Caco-2 (cell line): ENCODE data around the gene MGMT. TPM values are rescaled to one million over a fixed set of nuclear protein-coding genes. Genes with fewer than 3 reads are reported as not detected.

Experiments used
- BruUV-seq: library from RNA; stranded (reverse); fragments of 400-500 nt; replicated peaks from 2 replicates; lab custom pipeline; 2021; lab: Mats Ljungman, UMichigan
- CTCF ChIA-PET: fragments of 300-600 bp; sonication (Branson Sonifier 250); formaldehyde crosslinking; loops from one replicate; lab custom pipeline; 2022; ENCODE audit warnings: antibody characterized with exemption; lab: Charles Lee
- POLR2A ChIA-PET: fragments of 300-600 bp; sonication (Branson Sonifier 250); formaldehyde crosslinking; loops from one replicate; lab custom pipeline; 2022; ENCODE audit warnings: antibody characterized with exemption; lab: Charles Lee
- DNase-seq, 2 experiments: peaks; one replicate each; pipeline versions ENCODE4 v3.0.0 to v3.0.0-alpha.2; 2020 to 2022
- H3K27me3 ChIP-seq: replicated peaks from 2 replicates; pipeline ENCODE4 v1.6.0; 2011; ENCODE audit warnings: low read length; ENCODE audit not compliant: control insufficient read depth, insufficient read depth
- H3K36me3 ChIP-seq: 2 replicates; pipeline ENCODE4 v1.5.1; 2011; ENCODE audit warnings: low read length; ENCODE audit not compliant: control insufficient read depth, insufficient read depth
- H3K4me1 ChIP-seq: fragments of 250-450 bp; sonication (Bioruptor Pico); 2 replicates; pipeline ENCODE4 v1.5.1; 2020; ENCODE audit warnings: mild to moderate bottlenecking
- H3K4me3 ChIP-seq: 2 replicates; pipeline ENCODE4 v1.5.1; 2011; ENCODE audit warnings: low read depth, mild to moderate bottlenecking, control low read depth, low read length
- H3K9me3 ChIP-seq: fragments of 250-450 bp; sonication (Bioruptor Pico); 2 replicates; pipeline ENCODE4 v1.5.1; 2020; ENCODE audit warnings: mild to moderate bottlenecking, moderate library complexity
- H3K27ac Mint-ChIP-seq: one replicate; pipeline ENCODE4 v1.8.0; 2022; ENCODE audit warnings: mixed read lengths; ENCODE audit not compliant: unreplicated experiment
- H3K27me3 Mint-ChIP-seq: one replicate; pipeline ENCODE4 v1.8.0; 2022; ENCODE audit warnings: mixed read lengths; ENCODE audit not compliant: insufficient read depth, unreplicated experiment
- H3K36me3 Mint-ChIP-seq: one replicate; pipeline ENCODE4 v1.8.0; 2022; ENCODE audit warnings: mild to moderate bottlenecking, mixed read lengths; ENCODE audit not compliant: insufficient read depth, unreplicated experiment
- H3K4me1 Mint-ChIP-seq: one replicate; pipeline ENCODE4 v1.8.0; 2022; ENCODE audit warnings: low read depth, mixed read lengths; ENCODE audit not compliant: unreplicated experiment
- H3K4me3 Mint-ChIP-seq: one replicate; pipeline ENCODE4 v1.8.0; 2022; ENCODE audit warnings: mild to moderate bottlenecking, moderate library complexity, mixed read lengths; ENCODE audit not compliant: unreplicated experiment
- H3K9me3 Mint-ChIP-seq: one replicate; pipeline ENCODE4 v1.8.0; 2022; ENCODE audit warnings: mixed read lengths; ENCODE audit not compliant: unreplicated experiment
- CTCF ChIP-seq, 2 experiments: fragments of 200-600 bp in 1 of 2; IDR thresholded peaks; 1 replicate in 1 of 2; 2 replicates in 1 of 2; pipeline versions ENCODE4 v1.5.1 to v1.8.0; 2011 to 2022; ENCODE audit warnings: antibody characterized with exemption in 1 of 2, control low read depth in 1 of 2, inconsistent platforms in 1 of 2, low read depth in 1 of 2, low read length in 1 of 2, mild to moderate bottlenecking in 1 of 2, moderate library complexity in 1 of 2; ENCODE audit not compliant: insufficient read depth in 1 of 2, severe bottlenecking in 1 of 2, unreplicated experiment in 1 of 2
- intact Hi-C: fragments of 100-400 bp; cut with micrococcal nuclease; formaldehyde crosslinking; loops from one replicate; pipeline ENCODE4 v1.10.0; 2022; ENCODE audit not compliant: unreplicated experiment
- total RNA-seq: library from RNA; stranded (reverse); gene quantifications from 2 replicates; pipeline ENCODE4 v1.2.3, GENCODE V29; 2022

Gene MGMT
- total RNA-seq, 1 experiment from 2014 or later = 57.0 TPM

DNA sequence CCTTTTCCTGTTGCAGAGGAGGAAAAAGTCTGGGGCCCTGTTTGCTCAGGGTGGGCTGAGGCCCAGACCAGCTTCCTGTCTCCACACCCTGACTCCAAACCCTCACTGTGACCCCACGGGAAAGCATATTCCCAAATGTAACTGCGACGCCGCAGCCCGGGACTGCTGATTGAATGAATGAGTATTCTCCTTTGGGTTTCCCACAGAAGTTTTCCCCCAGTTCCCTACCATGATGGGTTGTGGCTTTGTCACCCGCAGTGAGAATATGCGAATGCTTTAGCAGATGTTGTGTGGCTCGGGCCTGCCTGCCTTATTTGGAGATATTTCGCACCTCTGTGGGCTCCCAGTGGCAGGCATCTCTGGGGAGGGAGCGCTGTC, 50.6 kb downstream of the MGMT start:
- H3K36me3 ChIP-seq = no peaks in the 10 kb centered on the region; the same call in 1 of the 2 replicates
- BruUV-seq = no TSS peak
- peaks cover 6% of the 10 kb centered on the region for H3K9me3 ChIP-seq
- H3K27ac Mint-ChIP-seq = no peak overlapping the region
- H3K9me3 Mint-ChIP-seq = no peaks in the 10 kb centered on the region
- intact Hi-C loops = no loop called here
- no peaks in the 10 kb centered on the region for H3K27me3 Mint-ChIP-seq
- H3K36me3 Mint-ChIP-seq = peaks cover 33% of the 10 kb centered on the region
- no peak for TF ChIP-seq CTCF (IDR thresholded peaks at IDR 0.05; ENCODE audit: insufficient read depth in 1 of 2, low read depth in 1 of 2, low read length in 1 of 2, severe bottlenecking in 1 of 2, unreplicated experiment in 1 of 2)
- POLR2A ChIA-PET = no interaction called here
- peaks cover 6% of the 10 kb centered on the region for H3K4me1 Mint-ChIP-seq
- peaks cover 13% of the 10 kb centered on the region for H3K4me1 ChIP-seq
- DNase-seq = no peak
- CTCF ChIA-PET = no interaction called here
- H3K27me3 ChIP-seq = no peaks in the 10 kb centered on the region
- H3K4me3 Mint-ChIP-seq = no peak overlapping the region
- no peak overlapping the region for H3K4me3 ChIP-seq

GRCh38 chr10:129518793-129519192, 51.8 kb downstream of the MGMT start:
- peaks cover 6% of the 10 kb centered on the region for H3K9me3 ChIP-seq
- POLR2A ChIA-PET = no interaction called here

DNA sequence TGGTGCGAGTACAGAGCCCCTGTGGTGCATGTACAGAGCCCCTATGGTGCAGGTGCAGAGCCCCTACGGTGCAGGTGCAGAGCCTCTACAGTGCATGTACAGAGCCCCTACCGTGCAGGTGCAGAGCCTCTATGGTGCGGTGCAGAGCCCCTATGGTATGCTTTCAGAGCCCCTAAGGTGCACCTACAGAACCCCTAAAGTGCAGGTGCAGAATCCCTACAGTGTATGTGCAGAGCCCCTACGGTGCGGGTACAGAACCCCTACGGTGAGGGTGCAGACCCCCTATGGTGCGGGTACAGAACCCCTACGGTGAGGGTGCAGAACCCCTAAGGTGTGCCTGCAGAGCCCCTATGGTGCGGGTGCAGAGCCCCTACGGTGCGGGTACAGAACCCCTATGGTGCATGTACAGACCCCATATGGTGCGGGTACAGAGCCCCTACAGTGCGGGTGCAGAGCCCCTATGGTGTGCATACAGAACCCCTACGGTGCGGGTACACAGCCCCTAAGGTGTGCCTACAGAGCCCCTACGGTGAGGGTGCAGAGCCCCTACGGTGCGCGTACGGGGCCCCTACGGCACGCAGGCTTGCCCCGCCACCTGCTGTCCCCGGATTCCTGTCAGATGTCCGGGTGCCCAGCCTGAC, 53.5 kb downstream of the MGMT start:
- DNase-seq = no peak
- no peak overlapping the region for H3K4me3 ChIP-seq
- no peak overlapping the region for H3K4me3 Mint-ChIP-seq
- no TSS peak for BruUV-seq
- no peak overlapping the region for H3K27ac Mint-ChIP-seq
- peaks cover 13% of the 10 kb centered on the region for H3K4me1 ChIP-seq
- H3K27me3 ChIP-seq = no peaks in the 10 kb centered on the region
- peaks cover 33% of the 10 kb centered on the region for H3K36me3 Mint-ChIP-seq
- CTCF ChIA-PET = no interaction called here
- intact Hi-C loops = no loop called here
- no peaks in the 10 kb centered on the region for H3K27me3 Mint-ChIP-seq
- H3K9me3 ChIP-seq = peaks cover 6% of the 10 kb centered on the region
- H3K36me3 ChIP-seq = no peaks in the 10 kb centered on the region; the same call in 1 of the 2 replicates
- peaks cover 6% of the 10 kb centered on the region for H3K4me1 Mint-ChIP-seq
- no peak for TF ChIP-seq CTCF (IDR thresholded peaks at IDR 0.05; ENCODE audit: insufficient read depth in 1 of 2, low read depth in 1 of 2, low read length in 1 of 2, severe bottlenecking in 1 of 2, unreplicated experiment in 1 of 2)
- POLR2A ChIA-PET = no interaction called here
- no peaks in the 10 kb centered on the region for H3K9me3 Mint-ChIP-seq

More at GRCh38 chr10:129518793-129519192, 51.8 kb downstream of the MGMT start:
- H3K4me3 ChIP-seq = no peak overlapping the region
- no peaks in the 10 kb centered on the region for H3K9me3 Mint-ChIP-seq
- H3K27me3 ChIP-seq = no peaks in the 10 kb centered on the region
- peaks cover 13% of the 10 kb centered on the region for H3K4me1 ChIP-seq
- CTCF ChIA-PET = no interaction called here
- H3K36me3 Mint-ChIP-seq = peaks cover 33% of the 10 kb centered on the region
- H3K4me3 Mint-ChIP-seq = no peak overlapping the region
- no peaks in the 10 kb centered on the region for H3K27me3 Mint-ChIP-seq
- BruUV-seq = no TSS peak
- no peaks in the 10 kb centered on the region; the same call in 1 of the 2 replicates for H3K36me3 ChIP-seq
- H3K4me1 Mint-ChIP-seq = peaks cover 6% of the 10 kb centered on the region
- intact Hi-C loops = no loop called here
- H3K27ac Mint-ChIP-seq = no peak overlapping the region
- no peak for TF ChIP-seq CTCF (IDR thresholded peaks at IDR 0.05; ENCODE audit: insufficient read depth in 1 of 2, low read depth in 1 of 2, low read length in 1 of 2, severe bottlenecking in 1 of 2, unreplicated experiment in 1 of 2)
- no peak for DNase-seq
